ENCODE results near the gene TXNL4B.

Gene TXNL4B

GRCh38 chr16:72093448-72094265, at the start of gene TXNL4B, which contains the start of gene DHX38:
Gene TXNL4B (minus strand): TSS chr16:72093620. CDS start chr16:72090749, 2,871 bp downstream.
Gene DHX38 (plus strand): TSS chr16:72093847. CDS start chr16:72096158, 2,311 bp downstream.
- Histone ChIP-seq H3K27me3 (ENCODE audit: control insufficient read depth, insufficient read depth, low read length) (no peaks in the 10 kb centered on the region), H3K9me3 (ENCODE audit: control insufficient read depth, low read depth, low read length) (no peaks in the 10 kb centered on the region), H3K27ac (ENCODE audit: low read length) (peak within 1 kb of the TSS; percentile 66), H3K9ac (ENCODE audit: low read length) (peak within 1 kb of the TSS; percentile 82), H3K4me3 (ENCODE audit: low read length) (peak within 1 kb of the TSS; percentile 87), H3K36me3 (ENCODE audit: control insufficient read depth, low read depth, low read length) (peaks cover 40% of the 10 kb centered on the region), H3K4me1 (ENCODE audit: control insufficient read depth, low read depth, low read length) (peaks cover 9% of the 10 kb centered on the region)

GRCh38 chr16:72142476-72142875, 49.1 kb upstream of the TXNL4B start:
- Histone ChIP-seq H3K27me3 (ENCODE audit: control insufficient read depth, insufficient read depth, low read length) (no peaks in the 10 kb centered on the region), H3K27ac (ENCODE audit: low read length) (no peak overlapping the region), H3K4me3 (ENCODE audit: low read length) (no peak overlapping the region), H3K4me1 (ENCODE audit: control insufficient read depth, low read depth, low read length) (no peaks in the 10 kb centered on the region), H3K9me3 (ENCODE audit: control insufficient read depth, low read depth, low read length) (no peaks in the 10 kb centered on the region), H3K36me3 (ENCODE audit: control insufficient read depth, low read depth, low read length) (no peaks in the 10 kb centered on the region), H3K9ac (ENCODE audit: low read length) (no peak overlapping the region)

- no peak overlapping the region for H3K27ac ChIP-seq (ENCODE audit: low read length)
- no peaks in the 10 kb centered on the region for H3K36me3 ChIP-seq (ENCODE audit: control insufficient read depth, low read depth, low read length)
- no peaks in the 10 kb centered on the region for H3K4me1 ChIP-seq (ENCODE audit: control insufficient read depth, low read depth, low read length)
- no peak overlapping the region for H3K4me3 ChIP-seq (ENCODE audit: low read length)
- no peaks in the 10 kb centered on the region for H3K27me3 ChIP-seq (ENCODE audit: control insufficient read depth, insufficient read depth, low read length)
- no peaks in the 10 kb centered on the region for H3K9me3 ChIP-seq (ENCODE audit: control insufficient read depth, low read depth, low read length)
- no peak overlapping the region for H3K9ac ChIP-seq (ENCODE audit: low read length)
Measured at GRCh38 chr16:72139908-72140307, 46.5 kb upstream of the TXNL4B start.

- Histone ChIP-seq H3K36me3 (ENCODE audit: control insufficient read depth, low read depth, low read length) (no peaks in the 10 kb centered on the region), H3K4me1 (ENCODE audit: control insufficient read depth, low read depth, low read length) (no peaks in the 10 kb centered on the region), H3K27me3 (ENCODE audit: control insufficient read depth, insufficient read depth, low read length) (no peaks in the 10 kb centered on the region), H3K27ac (ENCODE audit: low read length) (no peak overlapping the region), H3K4me3 (ENCODE audit: low read length) (no peak overlapping the region), H3K9ac (ENCODE audit: low read length) (no peak overlapping the region), H3K9me3 (ENCODE audit: control insufficient read depth, low read depth, low read length) (no peaks in the 10 kb centered on the region)
Measured at GRCh38 chr16:72138064-72138572, 44.7 kb upstream of the TXNL4B start.

GRCh38 chr16:72137380-72138063, 44.1 kb upstream of the TXNL4B start:
- H3K27ac ChIP-seq (ENCODE audit: low read length): no peak overlapping the region
- H3K4me1 ChIP-seq (ENCODE audit: control insufficient read depth, low read depth, low read length): no peaks in the 10 kb centered on the region
- no peak overlapping the region for H3K9ac ChIP-seq (ENCODE audit: low read length)
- H3K36me3 ChIP-seq (ENCODE audit: control insufficient read depth, low read depth, low read length): no peaks in the 10 kb centered on the region
- H3K9me3 ChIP-seq (ENCODE audit: control insufficient read depth, low read depth, low read length): no peaks in the 10 kb centered on the region
- H3K4me3 ChIP-seq (ENCODE audit: low read length): no peak overlapping the region
- no peaks in the 10 kb centered on the region for H3K27me3 ChIP-seq (ENCODE audit: control insufficient read depth, insufficient read depth, low read length)

GRCh38 chr16:72134507-72134906, 41.1 kb upstream of the TXNL4B start:
- no peaks in the 10 kb centered on the region for H3K4me1 ChIP-seq (ENCODE audit: control insufficient read depth, low read depth, low read length)
- no peak overlapping the region for H3K4me3 ChIP-seq (ENCODE audit: low read length)
- no peak overlapping the region for H3K9ac ChIP-seq (ENCODE audit: low read length)
- no peaks in the 10 kb centered on the region for H3K36me3 ChIP-seq (ENCODE audit: control insufficient read depth, low read depth, low read length)
- no peak overlapping the region for H3K27ac ChIP-seq (ENCODE audit: low read length)
- H3K27me3 ChIP-seq (ENCODE audit: control insufficient read depth, insufficient read depth, low read length): no peaks in the 10 kb centered on the region
- H3K9me3 ChIP-seq (ENCODE audit: control insufficient read depth, low read depth, low read length): no peaks in the 10 kb centered on the region

- Histone ChIP-seq H3K4me1 (ENCODE audit: control insufficient read depth, low read depth, low read length) (no peaks in the 10 kb centered on the region), H3K27me3 (ENCODE audit: control insufficient read depth, insufficient read depth, low read length) (no peaks in the 10 kb centered on the region), H3K27ac (ENCODE audit: low read length) (no peak overlapping the region), H3K9ac (ENCODE audit: low read length) (no peak overlapping the region), H3K36me3 (ENCODE audit: control insufficient read depth, low read depth, low read length) (no peaks in the 10 kb centered on the region), H3K4me3 (ENCODE audit: low read length) (no peak overlapping the region), H3K9me3 (ENCODE audit: control insufficient read depth, low read depth, low read length) (no peaks in the 10 kb centered on the region)
Measured at GRCh38 chr16:72132726-72133125, 39.3 kb upstream of the TXNL4B start.

- Histone ChIP-seq H3K9ac (ENCODE audit: low read length) (no peak overlapping the region), H3K36me3 (ENCODE audit: control insufficient read depth, low read depth, low read length) (no peaks in the 10 kb centered on the region), H3K4me3 (ENCODE audit: low read length) (no peak overlapping the region), H3K4me1 (ENCODE audit: control insufficient read depth, low read depth, low read length) (no peaks in the 10 kb centered on the region), H3K27me3 (ENCODE audit: control insufficient read depth, insufficient read depth, low read length) (no peaks in the 10 kb centered on the region), H3K27ac (ENCODE audit: low read length) (no peak overlapping the region), H3K9me3 (ENCODE audit: control insufficient read depth, low read depth, low read length) (no peaks in the 10 kb centered on the region)
Measured at GRCh38 chr16:72131036-72131435, 37.6 kb upstream of the TXNL4B start.

- H3K4me3 ChIP-seq (ENCODE audit: low read length): no peak overlapping the region
- H3K36me3 ChIP-seq (ENCODE audit: control insufficient read depth, low read depth, low read length): no peaks in the 10 kb centered on the region
- H3K4me1 ChIP-seq (ENCODE audit: control insufficient read depth, low read depth, low read length): peaks cover 3% of the 10 kb centered on the region
- no peaks in the 10 kb centered on the region for H3K27me3 ChIP-seq (ENCODE audit: control insufficient read depth, insufficient read depth, low read length)
- H3K9me3 ChIP-seq (ENCODE audit: control insufficient read depth, low read depth, low read length): no peaks in the 10 kb centered on the region
- no peak overlapping the region for H3K27ac ChIP-seq (ENCODE audit: low read length)
- H3K9ac ChIP-seq (ENCODE audit: low read length): no peak overlapping the region
Measured at GRCh38 chr16:72129976-72130656, 36.7 kb upstream of the TXNL4B start.

- no peak overlapping the region for H3K27ac ChIP-seq (ENCODE audit: low read length)
- no peaks in the 10 kb centered on the region for H3K36me3 ChIP-seq (ENCODE audit: control insufficient read depth, low read depth, low read length)
- H3K9me3 ChIP-seq (ENCODE audit: control insufficient read depth, low read depth, low read length): no peaks in the 10 kb centered on the region
- peaks cover 6% of the 10 kb centered on the region for H3K4me1 ChIP-seq (ENCODE audit: control insufficient read depth, low read depth, low read length)
- H3K27me3 ChIP-seq (ENCODE audit: control insufficient read depth, insufficient read depth, low read length): no peaks in the 10 kb centered on the region
- no peak overlapping the region for H3K4me3 ChIP-seq (ENCODE audit: low read length)
- no peak overlapping the region for H3K9ac ChIP-seq (ENCODE audit: low read length)
Measured at GRCh38 chr16:72128701-72129100, 35.3 kb upstream of the TXNL4B start.

- H3K36me3 ChIP-seq (ENCODE audit: control insufficient read depth, low read depth, low read length): no peaks in the 10 kb centered on the region
- H3K27ac ChIP-seq (ENCODE audit: low read length): no peak overlapping the region
- peaks cover 6% of the 10 kb centered on the region for H3K4me1 ChIP-seq (ENCODE audit: control insufficient read depth, low read depth, low read length)
Measured at GRCh38 chr16:72126429-72126765, 33.0 kb upstream of the TXNL4B start.

More at GRCh38 chr16:72126429-72126765, 33.0 kb upstream of the TXNL4B start:
- no peaks in the 10 kb centered on the region for H3K27me3 ChIP-seq (ENCODE audit: control insufficient read depth, insufficient read depth, low read length)
- no peaks in the 10 kb centered on the region for H3K9me3 ChIP-seq (ENCODE audit: control insufficient read depth, low read depth, low read length)
- H3K9ac ChIP-seq (ENCODE audit: low read length): no peak overlapping the region
- H3K4me3 ChIP-seq (ENCODE audit: low read length): no peak overlapping the region
